Daoy (cell line): ENCODE measurements around the gene SEMA4D. TPM values are rescaled to one million over a fixed set of nuclear protein-coding genes. Genes with fewer than 3 reads are reported as not detected.

Experiments used
- DNase-seq: peaks from one replicate; pipeline ENCODE4 v3.0.0-alpha.2; 2015; ENCODE audit warnings: low read depth
- total RNA-seq: library from RNA; depleted of rRNA; stranded (reverse); fragments of >200 nt; shearing (Covaris generic); gene quantifications from 2 replicates; pipeline ENCODE4 v1.2.3, GENCODE V29; 2014

Gene SEMA4D
- total RNA-seq, 1 experiment from 2014 or later: 4.5 TPM

GRCh38 chr9:89501311-89501898, 3.5 kb upstream of the SEMA4D start:
- DNase-seq: no peak

GRCh38 chr9:89500008-89500407, 2.1 kb upstream of the SEMA4D start:
- no peak for DNase-seq

GRCh38 chr9:89498852-89499480, 1.1 kb upstream of the SEMA4D start:
- no peak for DNase-seq

GRCh38 chr9:89497257-89497963, 503 bp downstream of the SEMA4D start:
- DNase-seq: no peak

- DNase-seq: no peak
Observed at GRCh38 chr9:89496645-89497256, 1.2 kb downstream of the SEMA4D start.

GRCh38 chr9:89495824-89496560, 1.9 kb downstream of the SEMA4D start:
- no peak for DNase-seq

- DNase-seq: no peak
Observed at GRCh38 chr9:89494199-89494598, 3.7 kb downstream of the SEMA4D start.

GRCh38 chr9:89493671-89494070, 4.2 kb downstream of the SEMA4D start:
- no peak for DNase-seq

GRCh38 chr9:89493181-89493580, 4.7 kb downstream of the SEMA4D start:
- DNase-seq: no peak

GRCh38 chr9:89492586-89492985, 5.3 kb downstream of the SEMA4D start:
- DNase-seq: no peak

GRCh38 chr9:89491694-89492093, 6.2 kb downstream of the SEMA4D start:
- no peak for DNase-seq

GRCh38 chr9:89489548-89490530, 8.1 kb downstream of the SEMA4D start:
- no peak for DNase-seq

- DNase-seq: no peak
Observed at GRCh38 chr9:89488936-89489335, 9.0 kb downstream of the SEMA4D start.

GRCh38 chr9:89488131-89488530, 9.8 kb downstream of the SEMA4D start:
- DNase-seq: no peak

GRCh38 chr9:89486681-89487080, 11.2 kb downstream of the SEMA4D start:
- DNase-seq: no peak

- no peak for DNase-seq
Observed at GRCh38 chr9:89484475-89485404, 13.2 kb downstream of the SEMA4D start.

- DNase-seq: no peak
Observed at GRCh38 chr9:89483592-89484474, 14.1 kb downstream of the SEMA4D start.

- no peak for DNase-seq
Observed at GRCh38 chr9:89482901-89483361, 15.0 kb downstream of the SEMA4D start.
